ENCODE results near the gene BBC3.
A peak's percentile ranks its signal among the peaks of the same experiment; 100 is the strongest.

BBC3 gene

GRCh38 chr19:47230054-47230920 is 712 bp downstream of the BBC3 start:
- DNase-seq: peak; percentile 90

GRCh38 chr19:47229676-47230053 is 1.3 kb downstream of the BBC3 start:
- peak; percentile 44 for DNase-seq

- peak; percentile 47 for DNase-seq
Measured at GRCh38 chr19:47228937-47229675, 1.9 kb downstream of the BBC3 start.

- DNase-seq: peak; percentile 63
Measured at GRCh38 chr19:47228168-47228936, 2.6 kb downstream of the BBC3 start.

- DNase-seq: peak; percentile 51
Measured at GRCh38 chr19:47227352-47228167, 3.4 kb downstream of the BBC3 start.

GRCh38 chr19:47226426-47227351 is 4.3 kb downstream of the BBC3 start:
- DNase-seq: peak; percentile 42

GRCh38 chr19:47225746-47226425 is 5.1 kb downstream of the BBC3 start:
- DNase-seq: peak; percentile 93

GRCh38 chr19:47221890-47222289 is 9.1 kb downstream of the BBC3 start:
- no peak for DNase-seq

- no peak for DNase-seq
Measured at GRCh38 chr19:47221080-47221841, 9.7 kb downstream of the BBC3 start.

GRCh38 chr19:47215581-47215980 is 15.4 kb downstream of the BBC3 start:
- no peak for DNase-seq

GRCh38 chr19:47210689-47211316 is 20.2 kb downstream of the BBC3 start:
- peak; percentile 74 for DNase-seq

GRCh38 chr19:47210180-47210490 is 20.9 kb downstream of the BBC3 start:
- no peak for DNase-seq

GRCh38 chr19:47209319-47210179 is 21.4 kb downstream of the BBC3 start:
- no peak for DNase-seq

- DNase-seq: no peak
Measured at GRCh38 chr19:47203254-47203653, 27.7 kb downstream of the BBC3 start.

GRCh38 chr19:47200530-47200929 is 30.5 kb downstream of the BBC3 start:
- DNase-seq: no peak

GRCh38 chr19:47197141-47197540 is 33.9 kb downstream of the BBC3 start:
- DNase-seq: no peak

GRCh38 chr19:47195434-47195833 is 35.6 kb downstream of the BBC3 start:
- no peak for DNase-seq

GRCh38 chr19:47190167-47190727 is 40.8 kb downstream of the BBC3 start:
- DNase-seq: peak; percentile 62

Data from activated T-cell treated with anti-CD3 and anti-CD28 coated beads, Interleukin-2, amount 50 U/mL, for 1 hour (primary cell).